Measurements from ENCODE around the gene BRF1.

- TF ChIP-seq CTCF (IDR thresholded peaks at IDR 0.05 in 2 of 3, conservative IDR thresholded peaks at IDR 0.05 in 1 of 3; ENCODE audit: borderline replicate concordance in 1 of 3, insufficient read depth in 1 of 3, low read depth in 2 of 3, low read length in 2 of 3) (no peak), CEBPB (IDR thresholded peaks at IDR 0.05; ENCODE audit: low read depth) (no peak), POLR2A (IDR thresholded peaks at IDR 0.05; ENCODE audit: borderline replicate concordance, extremely low read depth, insufficient read depth, insufficient read length) (no peak), ZBTB33 (IDR thresholded peaks at IDR 0.05; ENCODE audit: extremely low read depth, insufficient replicate concordance, low read length) (no peak), SIN3A (IDR thresholded peaks at IDR 0.05; ENCODE audit: low read depth) (no peak), EZH2 (IDR thresholded peaks at IDR 0.05) (no peak), MAX (IDR thresholded peaks at IDR 0.05) (no peak), TCF7L2 (IDR thresholded peaks at IDR 0.05; ENCODE audit: borderline replicate concordance, extremely low read depth, insufficient read depth, insufficient read length) (no peak), REST (IDR thresholded peaks at IDR 0.05; ENCODE audit: low read depth) (no peak), SP1 (IDR thresholded peaks at IDR 0.05; ENCODE audit: low read depth) (no peak), EZH2phosphoT487 (IDR thresholded peaks at IDR 0.05; ENCODE audit: borderline replicate concordance) (no peak)
Measured at GRCh38 chr14:105250008-105250366, 50.8 kb downstream of the BRF1 start.

Data from HCT116 (cell line).